NCI-H1436 treated with DMSO at 0.1 percent for 48 hours (cell line): ENCODE data around the gene CFAP107.
"Not testable (repeated sequence)": the region's sequence is repeated elsewhere in the genome, so short reads cannot be mapped to it uniquely, and the experiment has no call there.

ENCODE experiments used
- DNase-seq: peaks from one replicate; lab custom pipeline; 2025; lab: John Stamatoyannopoulos, UW

CFAP107 gene

GRCh38 chr1:12778061-12778460, 32.1 kb downstream of the CFAP107 start:
- DNase-seq, result no peak

- DNase-seq, result no peak
Observed at GRCh38 chr1:12778907-12779306, 32.9 kb downstream of the CFAP107 start.

GRCh38 chr1:12781488-12781887, 35.5 kb downstream of the CFAP107 start:
- DNase-seq, result not testable (repeated sequence)

GRCh38 chr1:12783783-12784182, 37.8 kb downstream of the CFAP107 start:
- not testable (repeated sequence) for DNase-seq

GRCh38 chr1:12784729-12785128, 38.7 kb downstream of the CFAP107 start:
- DNase-seq, result not testable (repeated sequence)

- not testable (repeated sequence) for DNase-seq
Observed at GRCh38 chr1:12791097-12791496, 45.1 kb downstream of the CFAP107 start, which contains the start of gene PRAMEF1. TSS of gene PRAMEF1 (plus strand) at chr1:12791397. CDS start at chr1:12793228, 1,831 bp downstream.

GRCh38 chr1:12798911-12799310, 52.9 kb downstream of the CFAP107 start:
- DNase-seq, result no peak

GRCh38 chr1:12799730-12800129, 53.7 kb downstream of the CFAP107 start:
- no peak for DNase-seq

GRCh38 chr1:12809933-12810332, 63.9 kb downstream of the CFAP107 start:
- no peak for DNase-seq

- no peak for DNase-seq
Observed at GRCh38 chr1:12810691-12811408, 64.8 kb downstream of the CFAP107 start.

- no peak for DNase-seq
Observed at GRCh38 chr1:12811409-12811784, 65.4 kb downstream of the CFAP107 start.
